ENCODE measurements around the gene GHITM.
A peak's percentile ranks its signal among the peaks of the same experiment; 100 is the strongest.
"Not testable (repeated sequence)": the region's sequence is repeated elsewhere in the genome, so short reads cannot be mapped to it uniquely, and the experiment has no call there.

GHITM gene, protein sequence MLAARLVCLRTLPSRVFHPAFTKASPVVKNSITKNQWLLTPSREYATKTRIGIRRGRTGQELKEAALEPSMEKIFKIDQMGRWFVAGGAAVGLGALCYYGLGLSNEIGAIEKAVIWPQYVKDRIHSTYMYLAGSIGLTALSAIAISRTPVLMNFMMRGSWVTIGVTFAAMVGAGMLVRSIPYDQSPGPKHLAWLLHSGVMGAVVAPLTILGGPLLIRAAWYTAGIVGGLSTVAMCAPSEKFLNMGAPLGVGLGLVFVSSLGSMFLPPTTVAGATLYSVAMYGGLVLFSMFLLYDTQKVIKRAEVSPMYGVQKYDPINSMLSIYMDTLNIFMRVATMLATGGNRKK

DNA sequence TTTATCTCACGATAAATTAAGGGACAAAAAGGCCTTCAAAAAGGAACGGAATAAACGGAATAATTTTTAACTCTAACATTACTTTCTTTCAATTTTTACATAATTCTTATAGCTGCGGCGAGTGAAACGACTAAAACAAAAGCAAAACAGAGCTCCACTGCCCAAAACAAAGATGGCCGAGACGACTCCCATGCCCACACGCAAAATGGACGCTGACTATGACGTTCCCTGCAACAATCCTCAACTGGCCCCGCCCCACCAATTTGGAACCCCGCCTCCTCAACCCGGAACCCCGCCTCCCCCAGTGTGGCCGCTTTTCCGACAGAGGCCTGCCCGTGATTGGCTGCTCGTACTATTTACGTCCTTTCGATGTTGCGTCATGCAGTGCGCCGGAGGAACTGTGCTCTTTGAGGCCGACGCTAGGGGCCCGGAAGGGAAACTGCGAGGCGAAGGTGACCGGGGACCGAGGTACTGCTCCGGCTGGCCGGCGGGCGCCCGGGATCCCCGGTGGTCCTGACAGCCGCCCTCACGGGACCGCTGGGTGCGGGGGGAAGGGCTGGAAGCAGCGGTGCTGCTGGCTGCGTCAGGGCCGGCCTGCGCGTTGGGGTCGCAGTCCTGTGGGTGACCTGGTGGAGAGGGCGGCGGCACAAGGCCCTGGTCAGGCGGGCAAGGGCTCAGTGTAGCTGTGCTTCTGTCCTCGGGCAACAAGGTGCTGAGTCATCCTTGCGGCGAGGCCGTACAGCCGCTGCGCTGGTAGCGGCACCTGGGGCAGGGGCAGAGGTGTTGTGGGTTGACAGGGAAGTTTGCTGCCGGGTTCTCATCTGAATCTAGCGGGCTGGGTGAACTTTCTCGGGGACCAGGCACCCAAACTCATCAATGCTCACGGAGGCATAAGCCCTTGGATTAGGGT is at the start of gene GHITM:
GHITM (plus strand) TSS at position 384 of the 910 bp plus-strand sequence. CDS start 1,992 bp downstream, outside the sequence.
- peaks cover 6 to 23% of the 10 kb centered on the region in 2 donors for H3K36me3 ChIP-seq (ENCODE audit: control insufficient read depth in 1 of 2, insufficient read depth in 2 of 2, low read length in 2 of 2)
- H3K27me3 ChIP-seq (ENCODE audit: control insufficient read depth in 1 of 2, insufficient read depth in 2 of 2, low read length in 2 of 2) = no peaks in the 10 kb centered on the region
- peaks cover 25 to 26% of the 10 kb centered on the region in 2 donors for H3K4me1 ChIP-seq (ENCODE audit: control insufficient read depth in 1 of 2, insufficient read depth in 2 of 2, low read length in 2 of 2)
- peak within 1 kb of the TSS; percentile 88 to 98 for H3K4me3 ChIP-seq (ENCODE audit: low read depth in 1 of 2, low read length in 2 of 2)
- peak within 1 kb of the TSS; percentile 95 for H3K27ac ChIP-seq (ENCODE audit: low read depth, low read length)
- H3K9me3 ChIP-seq (ENCODE audit: control insufficient read depth in 1 of 2, low read length in 2 of 2) = no peaks in the 10 kb centered on the region
- peak within 1 kb of the TSS; percentile 91 to 97 for H3K9ac ChIP-seq (ENCODE audit: low read depth in 1 of 2, low read length in 2 of 2)

DNA sequence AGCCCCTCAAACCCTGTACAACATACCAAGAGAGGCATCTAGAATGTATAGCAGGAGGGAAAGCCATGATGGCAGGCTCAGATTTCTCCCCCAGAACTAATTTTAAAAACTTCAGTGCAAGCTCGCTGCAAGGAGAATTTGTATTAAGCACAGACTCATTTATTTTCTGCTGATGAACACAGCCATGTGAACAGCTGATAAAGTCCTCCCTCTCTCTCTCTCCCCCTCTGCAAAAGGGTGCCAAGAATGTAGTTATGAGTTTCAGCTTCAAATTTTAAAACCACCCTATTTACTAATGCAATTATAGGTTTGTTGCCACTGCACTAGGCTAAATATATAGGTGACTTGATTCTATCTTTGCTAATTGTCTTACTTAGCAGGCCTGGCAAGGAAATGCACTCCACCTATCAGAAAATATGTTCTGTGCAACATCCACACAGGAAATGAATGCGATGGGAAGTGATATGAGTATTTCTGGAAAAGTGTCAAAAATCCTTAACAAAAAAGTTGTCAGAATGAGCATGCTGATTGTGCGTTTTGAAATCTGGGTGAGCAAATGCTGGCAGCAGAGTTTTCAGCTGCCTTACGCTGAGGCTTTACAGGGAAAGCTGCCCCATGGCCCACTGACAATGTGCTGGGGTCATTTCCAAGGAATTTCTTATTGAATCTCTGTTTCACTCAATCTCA is 43.4 kb upstream of the GHITM start:
- Histone ChIP-seq H3K36me3 (ENCODE audit: control insufficient read depth in 1 of 2, insufficient read depth in 2 of 2, low read length in 2 of 2) (no peaks in the 10 kb centered on the region), H3K9me3 (ENCODE audit: control insufficient read depth in 1 of 2, low read length in 2 of 2) (no peaks in the 10 kb centered on the region), H3K4me1 (ENCODE audit: control insufficient read depth in 1 of 2, insufficient read depth in 2 of 2, low read length in 2 of 2) (no peaks in the 10 kb centered on the region), H3K4me3 (ENCODE audit: low read depth in 1 of 2, low read length in 2 of 2) (no peak overlapping the region), H3K27ac (ENCODE audit: low read depth, low read length) (no peak overlapping the region), H3K27me3 (ENCODE audit: control insufficient read depth in 1 of 2, insufficient read depth in 2 of 2, low read length in 2 of 2) (no peaks in the 10 kb centered on the region), H3K9ac (ENCODE audit: low read depth in 1 of 2, low read length in 2 of 2) (no peak overlapping the region)

DNA sequence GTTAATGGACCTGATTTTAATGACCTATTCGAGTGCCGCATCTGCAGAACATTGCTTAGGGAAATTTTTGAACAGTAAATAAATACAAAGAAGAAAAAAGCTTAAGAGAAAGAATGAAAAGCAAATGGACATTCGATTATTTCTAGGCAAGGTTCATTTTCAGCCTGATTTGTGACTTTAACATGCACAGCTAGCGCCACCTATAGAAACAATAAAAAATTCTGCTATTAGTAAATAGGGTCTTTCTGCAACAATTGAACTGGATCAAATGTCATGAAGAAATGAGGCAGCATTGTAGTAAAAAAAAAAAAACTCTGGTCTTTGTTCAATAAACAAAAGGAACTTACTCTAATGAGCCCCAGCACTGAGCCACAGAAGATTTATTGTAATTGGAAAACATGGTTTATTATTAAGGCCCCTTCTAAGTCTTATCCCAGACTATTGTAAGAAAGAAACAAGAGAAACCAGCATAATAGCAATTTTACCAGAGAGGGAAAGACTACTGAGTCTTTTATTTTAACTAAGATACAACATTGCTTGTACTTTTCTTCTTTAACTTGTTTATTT is 41.4 kb upstream of the GHITM start:
- no peak overlapping the region for H3K4me3 ChIP-seq (ENCODE audit: low read depth in 1 of 2, low read length in 2 of 2)
- H3K9me3 ChIP-seq (ENCODE audit: control insufficient read depth in 1 of 2, low read length in 2 of 2) = no peaks in the 10 kb centered on the region
- H3K4me1 ChIP-seq (ENCODE audit: control insufficient read depth in 1 of 2, insufficient read depth in 2 of 2, low read length in 2 of 2) = no peaks in the 10 kb centered on the region
- H3K27ac ChIP-seq (ENCODE audit: low read depth, low read length) = no peak overlapping the region
- H3K36me3 ChIP-seq (ENCODE audit: control insufficient read depth in 1 of 2, insufficient read depth in 2 of 2, low read length in 2 of 2) = no peaks in the 10 kb centered on the region
- H3K9ac ChIP-seq (ENCODE audit: low read depth in 1 of 2, low read length in 2 of 2) = no peak overlapping the region
- no peaks in the 10 kb centered on the region for H3K27me3 ChIP-seq (ENCODE audit: control insufficient read depth in 1 of 2, insufficient read depth in 2 of 2, low read length in 2 of 2)

DNA sequence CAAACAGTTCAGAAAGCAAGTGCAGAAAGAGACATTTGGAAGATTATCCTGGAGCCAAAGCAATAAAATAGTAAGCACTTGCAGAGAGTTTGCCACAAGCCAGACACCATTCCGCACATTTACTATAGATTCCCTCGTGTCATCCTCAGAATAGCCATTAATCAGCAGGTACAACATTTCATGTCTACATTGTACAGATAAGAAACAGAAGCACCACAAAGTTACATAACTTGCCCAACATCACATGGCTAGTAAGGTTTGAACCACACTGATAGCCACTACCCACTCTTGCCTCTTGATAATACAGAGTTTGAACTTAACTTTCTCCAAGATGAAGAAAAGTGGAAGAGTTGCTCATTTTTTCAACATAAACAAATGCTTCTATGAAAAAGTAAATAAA is 40.6 kb upstream of the GHITM start:
- Histone ChIP-seq H3K4me3 (ENCODE audit: low read depth in 1 of 2, low read length in 2 of 2) (no peak overlapping the region), H3K4me1 (ENCODE audit: control insufficient read depth in 1 of 2, insufficient read depth in 2 of 2, low read length in 2 of 2) (no peaks in the 10 kb centered on the region), H3K36me3 (ENCODE audit: control insufficient read depth in 1 of 2, insufficient read depth in 2 of 2, low read length in 2 of 2) (no peaks in the 10 kb centered on the region), H3K27me3 (ENCODE audit: control insufficient read depth in 1 of 2, insufficient read depth in 2 of 2, low read length in 2 of 2) (no peaks in the 10 kb centered on the region), H3K27ac (ENCODE audit: low read depth, low read length) (no peak overlapping the region), H3K9me3 (ENCODE audit: control insufficient read depth in 1 of 2, low read length in 2 of 2) (no peaks in the 10 kb centered on the region), H3K9ac (ENCODE audit: low read depth in 1 of 2, low read length in 2 of 2) (no peak overlapping the region)

DNA sequence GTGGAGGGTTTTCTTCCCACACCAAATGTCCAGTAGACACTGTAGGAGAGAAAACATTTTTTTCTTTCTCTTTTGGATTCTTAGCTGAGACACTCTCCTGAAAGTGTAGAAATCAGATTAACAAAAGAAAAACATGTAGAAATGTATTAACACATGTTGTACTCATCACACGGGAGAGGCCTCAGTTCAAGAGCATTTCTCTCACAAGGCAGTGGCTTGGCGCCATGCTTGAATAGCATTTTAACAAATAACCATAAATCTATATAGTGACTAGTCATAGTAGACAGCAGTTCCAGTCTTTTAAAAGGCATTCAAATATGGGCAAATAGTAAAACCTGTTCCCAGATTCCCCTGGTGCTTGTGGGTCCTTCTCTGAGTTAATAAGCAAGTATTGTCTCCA is 38.3 kb upstream of the GHITM start:
- H3K27me3 ChIP-seq (ENCODE audit: control insufficient read depth in 1 of 2, insufficient read depth in 2 of 2, low read length in 2 of 2) = no peaks in the 10 kb centered on the region
- H3K36me3 ChIP-seq (ENCODE audit: control insufficient read depth in 1 of 2, insufficient read depth in 2 of 2, low read length in 2 of 2) = no peaks in the 10 kb centered on the region
- H3K4me3 ChIP-seq (ENCODE audit: low read depth in 1 of 2, low read length in 2 of 2) = no peak overlapping the region
- no peak overlapping the region for H3K27ac ChIP-seq (ENCODE audit: low read depth, low read length)
- no peaks in the 10 kb centered on the region for H3K9me3 ChIP-seq (ENCODE audit: control insufficient read depth in 1 of 2, low read length in 2 of 2)
- H3K4me1 ChIP-seq (ENCODE audit: control insufficient read depth in 1 of 2, insufficient read depth in 2 of 2, low read length in 2 of 2) = no peaks in the 10 kb centered on the region
- H3K9ac ChIP-seq (ENCODE audit: low read depth in 1 of 2, low read length in 2 of 2) = no peak overlapping the region

DNA sequence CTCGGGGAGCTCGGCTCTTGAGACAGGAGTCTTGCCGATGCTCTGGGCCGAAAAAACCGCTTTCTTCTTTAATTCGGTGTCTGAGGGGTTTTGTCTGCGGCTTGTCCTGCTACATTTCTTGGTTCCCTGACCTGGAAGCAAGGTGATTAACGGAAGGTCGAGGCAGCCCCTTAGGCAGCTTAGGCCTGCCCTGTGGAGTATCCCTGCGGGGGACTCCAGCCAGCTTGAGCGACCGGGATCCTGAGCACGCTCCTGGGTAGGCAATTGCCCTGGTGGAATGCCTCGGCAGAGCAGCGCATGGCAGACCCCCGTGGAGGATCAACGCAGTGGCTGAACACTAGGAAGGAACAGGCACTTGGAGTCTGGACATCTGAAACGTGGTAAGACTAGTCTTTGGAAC is 30.5 kb upstream of the GHITM start:
- Histone ChIP-seq H3K27ac (ENCODE audit: low read depth, low read length) (no peak overlapping the region), H3K9me3 (ENCODE audit: control insufficient read depth in 1 of 2, low read length in 2 of 2) (no peaks in the 10 kb centered on the region), H3K4me1 (ENCODE audit: control insufficient read depth in 1 of 2, insufficient read depth in 2 of 2, low read length in 2 of 2) (no peaks in the 10 kb centered on the region), H3K36me3 (ENCODE audit: control insufficient read depth in 1 of 2, insufficient read depth in 2 of 2, low read length in 2 of 2) (no peaks in the 10 kb centered on the region), H3K9ac (ENCODE audit: low read depth in 1 of 2, low read length in 2 of 2) (no peak overlapping the region), H3K4me3 (ENCODE audit: low read depth in 1 of 2, low read length in 2 of 2) (no peak overlapping the region), H3K27me3 (ENCODE audit: control insufficient read depth in 1 of 2, insufficient read depth in 2 of 2, low read length in 2 of 2) (no peaks in the 10 kb centered on the region)

DNA sequence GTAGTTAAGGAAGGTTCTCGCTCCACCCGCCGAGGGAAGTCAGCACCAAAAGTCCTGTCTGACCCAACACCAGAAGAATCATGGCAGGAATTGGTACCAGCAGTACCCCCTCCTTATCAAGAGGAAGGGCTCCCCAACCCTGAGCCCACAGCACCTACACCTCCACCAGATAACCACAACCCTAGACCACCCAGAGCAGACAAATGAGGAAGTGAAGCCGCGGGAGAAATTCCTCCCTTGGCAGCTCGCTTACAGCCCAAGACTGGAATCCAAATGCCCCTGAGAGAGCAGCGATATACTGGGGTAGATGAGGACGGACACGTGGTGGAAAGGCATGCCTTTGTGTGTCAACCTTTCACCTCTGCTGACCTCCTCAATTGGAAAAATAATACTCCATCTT is 29.5 kb upstream of the GHITM start:
- H3K27me3 ChIP-seq (ENCODE audit: control insufficient read depth in 1 of 2, insufficient read depth in 2 of 2, low read length in 2 of 2); H3K4me3 ChIP-seq (ENCODE audit: low read depth in 1 of 2, low read length in 2 of 2); H3K9me3 ChIP-seq (ENCODE audit: control insufficient read depth in 1 of 2, low read length in 2 of 2); H3K36me3 ChIP-seq (ENCODE audit: control insufficient read depth in 1 of 2, insufficient read depth in 2 of 2, low read length in 2 of 2); H3K4me1 ChIP-seq (ENCODE audit: control insufficient read depth in 1 of 2, insufficient read depth in 2 of 2, low read length in 2 of 2); H3K27ac ChIP-seq (ENCODE audit: low read depth, low read length); H3K9ac ChIP-seq (ENCODE audit: low read depth in 1 of 2, low read length in 2 of 2): not testable (repeated sequence)

DNA sequence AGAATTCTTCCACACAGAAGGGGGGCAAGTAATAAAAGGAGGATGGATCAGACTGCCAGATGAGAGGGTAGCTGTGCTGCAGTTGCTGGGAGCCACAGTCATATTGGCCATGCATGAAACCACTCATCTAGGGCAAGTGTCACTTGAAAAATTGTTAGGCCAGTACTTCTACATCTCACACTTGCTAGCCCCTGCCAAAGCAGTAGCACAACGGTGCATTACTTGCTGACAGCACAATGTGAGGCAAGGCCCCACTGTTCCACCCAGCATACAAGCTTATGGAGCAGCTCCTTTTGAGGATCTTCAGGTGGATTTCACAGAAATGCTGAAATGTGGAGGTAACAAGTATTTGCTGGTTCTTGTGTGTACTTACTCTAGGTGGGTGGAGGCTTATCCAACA is 25.8 kb upstream of the GHITM start:
- H3K4me1 ChIP-seq (ENCODE audit: control insufficient read depth in 1 of 2, insufficient read depth in 2 of 2, low read length in 2 of 2); H3K27me3 ChIP-seq (ENCODE audit: control insufficient read depth in 1 of 2, insufficient read depth in 2 of 2, low read length in 2 of 2); H3K9ac ChIP-seq (ENCODE audit: low read depth in 1 of 2, low read length in 2 of 2); H3K36me3 ChIP-seq (ENCODE audit: control insufficient read depth in 1 of 2, insufficient read depth in 2 of 2, low read length in 2 of 2); H3K9me3 ChIP-seq (ENCODE audit: control insufficient read depth in 1 of 2, low read length in 2 of 2); H3K4me3 ChIP-seq (ENCODE audit: low read depth in 1 of 2, low read length in 2 of 2); H3K27ac ChIP-seq (ENCODE audit: low read depth, low read length): not testable (repeated sequence)

DNA sequence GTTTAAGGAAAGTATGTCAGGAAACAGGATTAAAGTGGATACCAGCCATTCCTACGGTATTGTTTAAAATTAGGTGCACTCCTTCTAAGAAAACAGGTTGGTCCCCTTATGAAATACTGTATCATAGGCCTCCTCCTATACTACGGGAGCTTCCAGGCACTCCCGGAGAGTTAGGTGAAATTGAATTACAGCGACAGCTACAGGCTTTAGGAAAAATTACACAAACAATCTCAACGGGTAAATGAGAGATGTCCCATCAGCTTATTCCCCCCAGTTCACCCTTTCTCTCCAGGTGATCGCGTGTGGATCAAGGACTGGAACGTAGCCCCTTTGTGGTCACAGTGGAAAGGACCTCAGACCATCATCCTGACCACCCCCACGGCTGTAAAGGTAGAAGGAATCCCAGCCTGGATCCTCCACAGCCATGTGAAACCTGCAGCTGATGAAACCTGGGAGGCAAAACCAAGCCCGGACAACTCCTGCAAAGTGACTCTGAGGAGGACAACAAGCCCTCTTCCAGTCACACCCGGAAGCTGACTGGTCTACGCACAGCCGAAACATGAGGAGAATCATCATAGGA is 25.1 kb upstream of the GHITM start:
- H3K27me3 ChIP-seq (ENCODE audit: control insufficient read depth in 1 of 2, insufficient read depth in 2 of 2, low read length in 2 of 2) = no peaks in the 10 kb centered on the region
- H3K36me3 ChIP-seq (ENCODE audit: control insufficient read depth in 1 of 2, insufficient read depth in 2 of 2, low read length in 2 of 2) = no peaks in the 10 kb centered on the region
- H3K27ac ChIP-seq (ENCODE audit: low read depth, low read length) = no peak overlapping the region
- H3K4me3 ChIP-seq (ENCODE audit: low read depth in 1 of 2, low read length in 2 of 2) = no peak overlapping the region
- no peak overlapping the region for H3K9ac ChIP-seq (ENCODE audit: low read depth in 1 of 2, low read length in 2 of 2)
- no peaks in the 10 kb centered on the region for H3K9me3 ChIP-seq (ENCODE audit: control insufficient read depth in 1 of 2, low read length in 2 of 2)
- H3K4me1 ChIP-seq (ENCODE audit: control insufficient read depth in 1 of 2, insufficient read depth in 2 of 2, low read length in 2 of 2) = no peaks in the 10 kb centered on the region

Measured in duodenal mucosa (tissue), 2 donors.